PFSK-1 (cell line): ENCODE results near the gene OR5AN1.

Source experiments
- FOXP2 ChIP-seq: optimal IDR thresholded peaks from 2 replicates; pipeline ENCODE3; 2011; ENCODE audit warnings: borderline replicate concordance, control low read depth, inconsistent platforms; ENCODE audit not compliant: insufficient read depth; ENCODE audit errors: extremely low read length, extremely low read depth
- POLR2AphosphoS5 ChIP-seq: IDR thresholded peaks from 2 replicates; pipeline ENCODE4 v1.6.1; 2012; ENCODE audit warnings: low read depth, mild to moderate bottlenecking, control low read depth, low read length, moderate library complexity
- SIN3A ChIP-seq: IDR thresholded peaks from 2 replicates; pipeline ENCODE4 v1.6.1; 2012; ENCODE audit warnings: mild to moderate bottlenecking, low read length, moderate library complexity, borderline replicate concordance; ENCODE audit not compliant: insufficient read depth
- TAF1 ChIP-seq: IDR thresholded peaks from 2 replicates; pipeline ENCODE4 v1.6.1; 2012; ENCODE audit warnings: low read length, control low read depth, borderline replicate concordance; ENCODE audit not compliant: insufficient read depth
- TF ChIP-seq, protein P1 (sequence below), 2 experiments: IDR thresholded peaks; 2 replicates each; pipeline versions ENCODE4 v1.6.1 to v1.8.0; 2011 to 2012; ENCODE audit warnings: low read depth in 2 of 2, low read length in 2 of 2, control low read depth in 1 of 2, inconsistent platforms in 1 of 2, mild to moderate bottlenecking in 1 of 2, moderate library complexity in 1 of 2; ENCODE audit not compliant: insufficient read depth in 1 of 2

The OR5AN1 gene

DNA sequence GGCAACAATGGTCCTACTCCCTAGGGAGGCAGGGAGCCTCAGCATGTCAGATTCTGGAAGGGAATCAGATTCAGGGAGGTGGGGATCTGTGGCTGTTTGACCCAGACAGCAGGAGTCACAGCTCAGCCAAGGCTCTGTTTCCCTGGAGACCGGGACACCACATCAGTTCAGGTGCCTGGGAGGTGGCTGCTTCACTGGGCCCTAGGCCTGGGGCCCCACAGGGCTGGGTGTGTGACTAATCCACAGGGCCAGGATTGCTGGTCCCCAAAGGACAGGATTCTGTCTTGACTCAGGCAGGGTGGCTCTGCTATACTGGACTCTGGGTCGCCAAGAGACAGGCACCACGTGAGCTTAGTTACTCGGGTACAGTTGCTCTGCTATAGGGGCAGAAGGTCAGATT lies 3.5 kb upstream of the OR5AN1 start:
- TF ChIP-seq, protein P1, sequence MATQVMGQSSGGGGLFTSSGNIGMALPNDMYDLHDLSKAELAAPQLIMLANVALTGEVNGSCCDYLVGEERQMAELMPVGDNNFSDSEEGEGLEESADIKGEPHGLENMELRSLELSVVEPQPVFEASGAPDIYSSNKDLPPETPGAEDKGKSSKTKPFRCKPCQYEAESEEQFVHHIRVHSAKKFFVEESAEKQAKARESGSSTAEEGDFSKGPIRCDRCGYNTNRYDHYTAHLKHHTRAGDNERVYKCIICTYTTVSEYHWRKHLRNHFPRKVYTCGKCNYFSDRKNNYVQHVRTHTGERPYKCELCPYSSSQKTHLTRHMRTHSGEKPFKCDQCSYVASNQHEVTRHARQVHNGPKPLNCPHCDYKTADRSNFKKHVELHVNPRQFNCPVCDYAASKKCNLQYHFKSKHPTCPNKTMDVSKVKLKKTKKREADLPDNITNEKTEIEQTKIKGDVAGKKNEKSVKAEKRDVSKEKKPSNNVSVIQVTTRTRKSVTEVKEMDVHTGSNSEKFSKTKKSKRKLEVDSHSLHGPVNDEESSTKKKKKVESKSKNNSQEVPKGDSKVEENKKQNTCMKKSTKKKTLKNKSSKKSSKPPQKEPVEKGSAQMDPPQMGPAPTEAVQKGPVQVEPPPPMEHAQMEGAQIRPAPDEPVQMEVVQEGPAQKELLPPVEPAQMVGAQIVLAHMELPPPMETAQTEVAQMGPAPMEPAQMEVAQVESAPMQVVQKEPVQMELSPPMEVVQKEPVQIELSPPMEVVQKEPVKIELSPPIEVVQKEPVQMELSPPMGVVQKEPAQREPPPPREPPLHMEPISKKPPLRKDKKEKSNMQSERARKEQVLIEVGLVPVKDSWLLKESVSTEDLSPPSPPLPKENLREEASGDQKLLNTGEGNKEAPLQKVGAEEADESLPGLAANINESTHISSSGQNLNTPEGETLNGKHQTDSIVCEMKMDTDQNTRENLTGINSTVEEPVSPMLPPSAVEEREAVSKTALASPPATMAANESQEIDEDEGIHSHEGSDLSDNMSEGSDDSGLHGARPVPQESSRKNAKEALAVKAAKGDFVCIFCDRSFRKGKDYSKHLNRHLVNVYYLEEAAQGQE (IDR thresholded peaks at IDR 0.05; ENCODE audit: insufficient read depth in 1 of 2, low read depth in 2 of 2, low read length in 2 of 2) = no peak
- no peak for TF ChIP-seq FOXP2
- TF ChIP-seq SIN3A = no peak
- TF ChIP-seq TAF1 = no peak
- no peak for TF ChIP-seq POLR2AphosphoS5

DNA sequence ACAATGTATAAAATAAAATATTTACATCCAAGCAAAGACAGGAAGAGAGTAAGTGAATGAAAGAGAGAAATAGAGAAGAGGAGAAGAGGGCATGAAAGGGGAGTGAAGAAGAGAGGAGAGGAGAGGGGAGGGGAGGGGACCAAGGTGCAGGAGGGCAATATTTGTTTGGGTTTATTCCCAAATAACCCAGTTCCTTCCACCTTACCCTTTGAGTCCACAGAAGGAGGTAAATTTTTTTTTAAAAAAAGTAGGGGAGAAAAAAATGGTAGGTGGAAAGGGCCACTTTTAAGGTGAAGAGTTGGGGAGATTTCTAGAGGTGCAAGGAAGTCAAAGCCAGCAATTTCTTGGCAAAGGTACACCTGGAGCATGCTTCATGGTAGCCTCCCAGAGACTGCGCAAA lies 2.1 kb upstream of the OR5AN1 start:
- no peak for TF ChIP-seq FOXP2

DNA sequence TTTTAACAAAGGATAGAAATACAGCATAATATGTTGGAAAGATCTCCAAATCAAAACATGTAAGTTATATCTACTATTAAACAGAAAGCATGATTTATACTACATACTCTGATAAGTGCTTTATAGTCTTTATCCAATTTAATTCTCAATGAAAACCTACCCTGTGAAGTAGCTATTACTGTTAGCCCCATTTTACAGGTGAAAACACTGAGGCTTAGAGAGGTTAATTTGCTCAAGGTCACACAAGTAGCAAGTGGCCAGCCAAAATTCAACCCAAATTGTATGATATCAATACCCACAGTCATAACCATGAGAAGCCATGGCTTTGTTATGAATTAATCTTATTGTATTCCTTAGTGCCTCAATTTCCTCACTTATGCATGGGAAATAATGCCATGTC lies 675 bp upstream of the OR5AN1 start:
- TF ChIP-seq TAF1 = no peak
- no peak for TF ChIP-seq FOXP2
- TF ChIP-seq, protein P1 (IDR thresholded peaks at IDR 0.05; ENCODE audit: insufficient read depth in 1 of 2, low read depth in 2 of 2, low read length in 2 of 2) = no peak
- TF ChIP-seq POLR2AphosphoS5 = no peak

DNA sequence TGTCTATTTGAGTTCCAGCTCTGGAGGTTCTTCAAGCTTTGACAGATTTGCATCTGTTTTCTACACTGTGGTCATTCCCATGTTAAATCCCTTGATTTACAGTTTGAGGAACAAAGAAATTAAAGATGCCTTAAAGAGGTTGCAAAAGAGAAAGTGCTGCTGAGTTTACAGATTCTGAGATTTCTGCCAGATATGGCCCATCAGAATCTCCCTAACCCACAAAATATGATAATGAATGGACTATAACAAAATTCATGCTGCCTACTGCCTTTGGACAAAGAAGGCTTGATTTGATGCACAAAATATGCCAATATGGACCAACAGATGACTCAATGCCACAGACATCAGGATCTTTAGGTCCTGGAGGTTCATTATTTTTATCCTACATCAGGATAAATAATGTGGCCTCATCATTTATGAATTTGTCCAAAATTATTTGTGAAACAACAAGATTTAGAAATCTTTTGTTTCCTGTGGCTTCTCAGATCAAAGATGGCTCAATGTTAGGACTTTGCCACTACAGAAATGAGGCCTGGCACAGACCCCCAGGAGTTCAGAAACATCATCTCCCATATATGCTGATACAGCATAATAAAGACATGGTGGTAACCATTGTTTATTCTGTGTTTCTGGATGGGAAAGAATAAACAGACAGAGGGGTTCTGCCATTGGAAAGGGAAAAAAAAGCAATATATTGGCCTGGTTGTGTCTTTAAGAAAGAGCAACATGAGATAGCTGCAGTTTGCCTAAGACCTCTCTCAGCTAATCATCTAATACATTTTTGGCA lies 6.7 kb downstream of the OR5AN1 start:
- no peak for TF ChIP-seq TAF1
- TF ChIP-seq, protein P1 (IDR thresholded peaks at IDR 0.05; ENCODE audit: insufficient read depth in 1 of 2, low read depth in 2 of 2, low read length in 2 of 2) = no peak
- no peak for TF ChIP-seq FOXP2
- no peak for TF ChIP-seq SIN3A
- no peak for TF ChIP-seq POLR2AphosphoS5

DNA sequence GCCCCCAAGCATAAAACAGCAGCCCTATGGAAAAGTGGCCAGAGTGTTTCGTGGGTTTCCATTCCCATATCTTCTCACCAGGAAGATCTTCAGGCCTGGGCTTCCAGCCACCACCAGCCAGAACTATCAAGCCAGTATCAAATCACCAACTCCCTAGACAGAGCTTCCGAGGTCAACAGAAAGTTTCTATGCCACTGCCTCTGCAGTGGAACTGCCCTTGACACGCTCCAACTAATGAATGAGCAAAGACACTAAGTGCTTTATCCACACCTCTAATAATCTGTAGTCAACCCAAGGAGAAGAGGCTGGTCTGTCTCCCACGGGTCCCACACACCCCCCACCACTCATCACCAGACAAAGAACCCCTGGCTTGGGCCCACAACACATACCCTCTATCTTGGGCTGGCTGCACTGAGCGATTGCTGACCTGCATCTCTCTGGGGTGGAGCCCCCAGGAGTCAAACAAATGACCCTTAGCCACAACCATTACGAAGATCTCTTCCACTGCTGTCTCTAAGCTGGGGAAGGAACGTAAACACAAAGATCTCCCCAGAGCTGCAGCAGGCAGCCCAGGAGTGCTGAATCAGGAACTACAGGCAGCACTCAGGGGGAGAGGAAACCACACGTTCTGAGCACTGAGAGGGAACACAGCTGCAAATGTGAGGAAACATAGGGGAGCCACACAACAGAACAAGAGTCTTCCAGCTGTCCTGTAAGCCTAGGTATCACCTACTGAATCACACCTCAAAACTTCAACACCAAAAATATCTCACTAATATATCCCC lies 9.7 kb downstream of the OR5AN1 start:
- TF ChIP-seq POLR2AphosphoS5 (no peak), SIN3A (no peak), TAF1 (no peak), FOXP2 (no peak)
- TF ChIP-seq, protein P1 (IDR thresholded peaks at IDR 0.05; ENCODE audit: insufficient read depth in 1 of 2, low read depth in 2 of 2, low read length in 2 of 2) = no peak
